NCI-H1694 treated with DMSO at 0.1 percent for 48 hours (cell line): ENCODE measurements around the gene ERBB2.
"Not testable (repeated sequence)": the region's sequence is repeated elsewhere in the genome, so short reads cannot be mapped to it uniquely, and the experiment has no call there.

Source experiments
- DNase-seq: peaks from one replicate; lab custom pipeline; 2025; lab: John Stamatoyannopoulos, UW

The ERBB2 gene

DNA sequence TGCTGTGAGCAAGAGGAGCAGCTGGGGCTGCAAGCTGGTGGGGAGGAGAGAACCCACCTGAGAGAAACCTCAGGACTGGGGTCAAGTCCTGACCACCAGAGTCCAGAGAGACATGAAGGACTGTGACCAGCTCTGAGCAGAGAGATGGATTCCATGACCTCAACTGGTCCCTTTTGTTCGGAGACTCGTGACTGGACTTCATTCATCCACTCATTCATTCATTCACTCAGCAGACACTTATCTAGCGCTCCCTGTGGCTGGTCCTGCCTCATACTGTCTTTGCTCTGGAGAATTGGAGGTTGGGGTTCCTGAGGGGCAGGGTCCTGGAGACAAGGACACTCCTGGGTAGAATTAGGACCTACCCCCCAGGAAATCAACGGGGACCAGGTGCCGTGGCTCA, 4.0 kb downstream of the ERBB2 start:
- DNase-seq = no peak

DNA sequence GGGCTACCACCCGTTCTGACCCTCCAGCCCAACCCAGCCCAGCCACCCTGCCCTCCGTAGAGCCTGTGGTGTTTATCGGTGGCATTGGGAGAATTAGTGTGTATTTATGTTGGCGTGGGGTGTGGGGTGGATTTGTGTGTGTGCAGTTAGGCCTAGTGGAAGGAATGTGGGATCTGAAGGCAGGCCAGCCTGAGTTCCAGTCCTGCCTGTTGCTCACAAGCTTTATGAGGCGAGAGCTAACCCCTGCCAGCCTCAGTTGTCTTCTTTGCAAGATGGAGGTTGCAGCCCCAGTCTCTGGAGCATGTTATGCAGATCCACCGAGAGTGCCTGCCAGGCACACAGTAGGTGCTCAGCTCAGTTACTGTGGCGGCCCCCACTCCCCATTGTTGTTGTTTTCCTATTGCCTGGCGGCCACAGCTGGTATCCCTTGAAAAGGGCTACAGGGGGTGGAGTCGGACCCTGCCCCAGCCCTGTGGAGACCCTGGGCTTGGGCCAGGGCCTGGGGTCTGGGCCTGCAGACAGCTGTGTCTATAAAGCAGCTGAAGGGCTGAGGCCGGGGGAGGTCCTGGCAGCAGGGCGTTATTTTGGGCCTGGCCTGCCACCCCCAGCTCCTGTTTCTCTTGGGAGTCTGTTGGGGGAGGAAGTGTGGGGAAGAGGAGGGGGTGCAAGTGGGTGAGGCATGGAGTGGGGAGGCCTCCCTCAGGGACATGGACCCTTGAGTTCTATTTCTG, 5.1 kb downstream of the ERBB2 start:
- no peak for DNase-seq

DNA sequence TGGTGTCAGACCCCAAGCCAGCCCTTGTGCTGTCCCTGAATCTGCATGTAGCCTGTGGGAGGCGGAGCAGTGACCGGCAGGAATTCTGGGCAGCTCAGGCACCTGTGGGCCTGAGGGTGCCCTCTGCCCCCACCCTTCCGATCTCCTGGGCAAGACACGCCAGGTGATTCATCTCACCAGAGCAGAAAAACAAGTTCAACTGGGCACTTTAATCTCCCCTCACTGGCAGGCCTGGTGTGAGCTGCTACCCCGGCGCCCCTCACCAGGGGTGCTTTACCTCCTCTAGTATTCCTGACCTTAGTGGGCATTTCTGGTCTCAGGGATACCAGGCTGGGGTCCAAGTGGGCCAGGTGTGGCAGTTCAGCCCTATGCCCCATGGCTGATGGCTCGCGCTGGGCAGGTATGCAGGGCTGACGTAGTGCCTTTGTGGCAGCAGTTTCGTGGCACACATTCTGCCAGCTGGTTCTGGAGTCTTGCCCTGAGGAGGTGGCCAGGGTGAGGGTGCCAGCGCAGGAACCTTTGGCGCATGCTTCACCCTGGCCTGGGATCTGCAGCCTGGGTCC, 6.0 kb downstream of the ERBB2 start:
- DNase-seq = no peak

DNA sequence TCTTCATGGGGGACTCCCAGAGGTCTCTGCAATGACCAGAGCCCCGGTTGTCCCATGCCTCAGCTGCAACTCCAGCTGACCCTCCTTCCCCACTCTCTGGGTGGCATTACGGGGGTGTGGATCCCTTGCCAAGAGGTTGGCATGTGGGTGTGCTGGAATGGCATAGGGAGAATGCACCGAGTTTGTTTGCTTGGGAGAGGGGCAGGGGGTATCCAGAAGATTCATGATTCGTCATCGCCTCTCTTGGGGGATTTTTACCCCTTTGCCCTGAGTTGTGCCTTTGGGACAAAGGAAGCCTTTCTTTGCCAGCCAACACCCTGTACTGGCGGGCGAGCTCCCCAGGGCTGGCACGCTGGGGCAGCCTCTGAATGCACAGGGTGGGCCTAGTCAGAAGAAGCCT, 6.5 kb downstream of the ERBB2 start:
- DNase-seq = no peak

DNA sequence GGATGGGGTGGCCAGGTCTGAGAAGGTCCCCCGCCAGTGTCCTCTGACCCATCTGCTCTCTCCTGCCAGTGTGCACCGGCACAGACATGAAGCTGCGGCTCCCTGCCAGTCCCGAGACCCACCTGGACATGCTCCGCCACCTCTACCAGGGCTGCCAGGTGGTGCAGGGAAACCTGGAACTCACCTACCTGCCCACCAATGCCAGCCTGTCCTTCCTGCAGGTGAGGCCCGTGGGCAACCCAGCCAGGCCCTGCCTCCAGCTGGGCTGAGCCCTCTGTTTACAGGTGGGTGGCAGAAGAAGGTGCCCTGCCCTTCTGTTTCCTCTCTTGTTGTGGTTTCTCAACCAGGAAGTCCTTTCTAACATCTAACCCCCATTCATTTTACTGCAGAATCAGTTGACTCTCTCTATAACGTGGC, 7.1 kb downstream of the ERBB2 start:
- no peak for DNase-seq

DNA sequence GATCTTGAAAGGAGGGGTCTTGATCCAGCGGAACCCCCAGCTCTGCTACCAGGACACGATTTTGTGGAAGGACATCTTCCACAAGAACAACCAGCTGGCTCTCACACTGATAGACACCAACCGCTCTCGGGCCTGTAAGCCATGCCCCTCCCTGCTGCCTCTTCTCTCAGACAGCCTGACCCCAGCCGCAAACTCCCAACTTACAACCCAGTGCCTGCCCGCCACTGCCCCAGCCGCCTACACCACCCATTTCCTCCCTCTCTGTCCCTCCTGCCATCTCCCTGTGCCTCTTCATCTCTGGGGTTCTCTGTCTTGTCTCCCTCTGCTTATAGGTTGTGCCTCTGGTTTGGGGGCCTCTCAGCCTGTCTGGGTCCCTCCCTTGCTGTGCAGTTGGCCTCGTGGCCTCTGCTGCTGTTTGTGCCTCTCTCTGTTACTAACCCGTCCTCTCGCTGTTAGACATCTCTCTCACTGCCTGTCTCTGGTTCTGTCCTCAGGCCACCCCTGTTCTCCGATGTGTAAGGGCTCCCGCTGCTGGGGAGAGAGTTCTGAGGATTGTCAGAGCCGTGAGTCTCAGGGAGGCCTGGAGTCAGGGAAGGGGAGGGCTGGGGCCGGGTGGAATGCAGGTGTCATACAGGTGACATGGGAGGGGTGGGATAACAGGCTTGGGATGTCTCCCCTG, 9.6 kb downstream of the ERBB2 start:
- no peak for DNase-seq

DNA sequence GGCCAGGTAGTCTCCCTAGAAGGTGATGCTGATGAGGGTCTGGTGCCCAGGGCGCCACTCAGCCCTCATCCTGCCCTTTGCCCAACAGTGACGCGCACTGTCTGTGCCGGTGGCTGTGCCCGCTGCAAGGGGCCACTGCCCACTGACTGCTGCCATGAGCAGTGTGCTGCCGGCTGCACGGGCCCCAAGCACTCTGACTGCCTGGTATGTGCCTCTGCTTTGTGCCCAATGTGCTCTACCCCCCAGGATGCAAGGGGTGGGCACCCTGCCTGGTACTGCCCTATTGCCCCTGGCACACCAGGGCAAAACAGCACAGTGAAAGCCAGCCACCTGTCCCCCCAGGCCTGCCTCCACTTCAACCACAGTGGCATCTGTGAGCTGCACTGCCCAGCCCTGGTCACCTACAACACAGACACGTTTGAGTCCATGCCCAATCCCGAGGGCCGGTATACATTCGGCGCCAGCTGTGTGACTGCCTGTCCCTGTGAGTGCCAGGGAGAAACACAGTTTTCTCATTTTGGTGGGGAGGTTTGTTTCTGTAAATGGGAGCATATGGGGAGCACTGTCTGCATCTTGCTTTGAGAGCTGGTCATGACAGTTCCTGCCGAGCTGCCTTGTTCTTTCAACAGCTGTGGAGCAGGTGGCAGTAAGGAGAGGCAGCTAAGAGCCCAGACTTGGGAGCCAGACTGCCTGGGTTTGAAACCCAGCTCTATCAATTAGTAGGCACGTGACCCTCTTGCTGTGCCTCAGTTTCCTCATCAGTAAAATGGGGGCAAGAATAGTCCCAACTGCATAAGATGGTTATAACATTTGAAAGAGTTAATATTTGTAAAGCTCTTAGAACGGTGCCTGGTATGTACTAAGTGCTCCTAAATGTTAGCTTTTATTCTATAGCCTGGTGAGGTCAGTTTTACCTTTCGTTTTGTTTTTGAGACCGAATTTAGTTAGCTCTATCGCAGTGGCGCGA, 10.4 kb downstream of the ERBB2 start:
- peak; percentile 37 for DNase-seq

DNA sequence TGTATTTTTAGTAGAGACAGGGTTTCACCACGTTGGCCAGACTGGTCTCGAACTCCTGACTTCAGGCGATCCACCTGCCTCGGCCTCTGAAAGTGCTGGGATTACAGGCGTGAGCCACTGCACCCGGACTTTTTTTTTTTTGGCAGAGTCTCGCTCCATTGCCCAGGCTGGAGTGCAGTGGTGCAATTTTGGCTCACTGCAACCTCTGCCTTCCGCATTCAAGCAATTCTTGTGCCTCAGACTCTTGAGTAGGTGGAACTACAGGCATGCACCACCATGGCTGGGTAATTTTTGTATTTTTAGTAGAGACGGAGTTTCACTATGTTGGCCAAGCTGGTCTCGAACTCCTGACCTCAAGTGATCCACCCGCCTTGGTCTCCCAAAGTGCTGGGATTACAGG, 11.2 kb downstream of the ERBB2 start:
- DNase-seq = not testable (repeated sequence)

DNA sequence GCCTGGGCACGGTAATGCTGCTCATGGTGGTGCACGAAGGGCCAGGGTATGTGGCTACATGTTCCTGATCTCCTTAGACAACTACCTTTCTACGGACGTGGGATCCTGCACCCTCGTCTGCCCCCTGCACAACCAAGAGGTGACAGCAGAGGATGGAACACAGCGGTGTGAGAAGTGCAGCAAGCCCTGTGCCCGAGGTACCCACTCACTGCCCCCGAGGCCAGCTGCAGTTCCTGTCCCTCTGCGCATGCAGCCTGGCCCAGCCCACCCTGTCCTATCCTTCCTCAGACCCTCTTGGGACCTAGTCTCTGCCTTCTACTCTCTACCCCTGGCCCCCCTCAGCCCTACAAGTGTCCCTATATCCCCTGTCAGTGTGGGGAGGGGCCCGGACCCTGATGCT, 12.0 kb downstream of the ERBB2 start:
- no peak for DNase-seq

DNA sequence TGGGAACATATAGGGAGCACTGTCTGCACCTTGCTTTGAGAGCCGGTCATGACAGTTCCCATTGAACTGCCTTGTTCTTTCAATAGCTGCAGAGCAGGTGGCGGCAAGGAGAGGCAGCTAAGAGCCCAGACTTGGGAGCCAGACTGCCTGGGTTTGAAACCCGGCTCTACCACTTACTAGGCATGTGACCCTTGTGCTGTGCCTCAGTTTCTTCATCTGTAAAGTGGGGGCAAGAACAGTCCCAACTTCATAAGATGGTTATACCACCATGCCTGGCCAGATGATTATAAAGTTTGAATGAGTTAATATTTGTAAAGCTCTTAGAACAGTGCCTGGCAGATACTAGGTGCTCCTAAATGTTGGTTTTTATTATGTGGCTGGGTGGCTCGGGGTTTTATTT, 14.4 kb downstream of the ERBB2 start:
- DNase-seq = no peak

DNA sequence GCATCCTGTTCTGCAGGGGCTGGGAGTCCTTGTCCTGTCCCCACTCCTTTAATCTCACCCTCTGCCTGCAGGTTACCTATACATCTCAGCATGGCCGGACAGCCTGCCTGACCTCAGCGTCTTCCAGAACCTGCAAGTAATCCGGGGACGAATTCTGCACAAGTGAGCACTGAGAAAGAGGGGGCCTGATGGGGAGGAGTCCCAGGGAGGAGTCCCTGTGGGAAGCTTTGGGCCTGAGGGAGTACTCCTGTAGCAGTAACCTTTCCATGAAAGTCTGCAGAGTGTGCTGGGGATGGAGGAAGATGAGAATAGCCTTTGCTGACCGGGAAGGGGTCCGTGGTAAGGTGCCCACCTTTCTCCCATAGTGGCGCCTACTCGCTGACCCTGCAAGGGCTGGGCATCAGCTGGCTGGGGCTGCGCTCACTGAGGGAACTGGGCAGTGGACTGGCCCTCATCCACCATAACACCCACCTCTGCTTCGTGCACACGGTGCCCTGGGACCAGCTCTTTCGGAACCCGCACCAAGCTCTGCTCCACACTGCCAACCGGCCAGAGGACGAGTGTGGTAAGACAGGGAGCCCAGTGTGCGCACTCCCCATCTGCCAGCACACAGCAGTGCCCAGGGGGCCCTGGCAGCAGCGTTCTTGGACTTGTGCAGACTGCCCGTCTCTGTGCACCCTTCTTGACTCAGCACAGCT, 15.7 kb downstream of the ERBB2 start:
- no peak for DNase-seq

DNA sequence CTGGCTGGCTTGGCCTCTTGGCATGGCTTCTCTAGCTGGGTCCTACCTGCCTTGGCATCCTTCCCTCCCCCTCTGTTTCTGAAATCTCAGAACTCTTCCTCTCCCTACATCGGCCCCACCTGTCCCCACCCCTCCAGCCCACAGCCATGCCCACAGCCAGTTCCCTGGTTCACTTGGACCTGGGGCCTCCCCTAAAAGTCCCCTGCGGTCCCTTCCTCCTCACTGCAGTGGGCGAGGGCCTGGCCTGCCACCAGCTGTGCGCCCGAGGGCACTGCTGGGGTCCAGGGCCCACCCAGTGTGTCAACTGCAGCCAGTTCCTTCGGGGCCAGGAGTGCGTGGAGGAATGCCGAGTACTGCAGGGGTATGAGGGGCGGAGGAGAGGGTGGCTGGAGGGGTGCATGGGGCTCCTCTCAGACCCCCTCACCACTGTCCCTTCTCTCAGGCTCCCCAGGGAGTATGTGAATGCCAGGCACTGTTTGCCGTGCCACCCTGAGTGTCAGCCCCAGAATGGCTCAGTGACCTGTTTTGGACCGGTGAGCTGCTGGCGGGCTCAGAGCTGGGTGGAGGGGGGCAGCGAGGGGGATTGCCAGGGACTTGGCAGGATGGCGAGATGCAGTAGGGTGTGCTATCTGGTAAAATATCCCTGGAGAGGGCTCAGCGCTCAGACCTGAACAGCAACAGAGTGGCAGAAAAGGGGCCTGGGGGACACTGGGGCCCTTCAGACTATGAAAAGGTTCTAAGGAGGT, 16.4 kb downstream of the ERBB2 start:
- no peak for DNase-seq

DNA sequence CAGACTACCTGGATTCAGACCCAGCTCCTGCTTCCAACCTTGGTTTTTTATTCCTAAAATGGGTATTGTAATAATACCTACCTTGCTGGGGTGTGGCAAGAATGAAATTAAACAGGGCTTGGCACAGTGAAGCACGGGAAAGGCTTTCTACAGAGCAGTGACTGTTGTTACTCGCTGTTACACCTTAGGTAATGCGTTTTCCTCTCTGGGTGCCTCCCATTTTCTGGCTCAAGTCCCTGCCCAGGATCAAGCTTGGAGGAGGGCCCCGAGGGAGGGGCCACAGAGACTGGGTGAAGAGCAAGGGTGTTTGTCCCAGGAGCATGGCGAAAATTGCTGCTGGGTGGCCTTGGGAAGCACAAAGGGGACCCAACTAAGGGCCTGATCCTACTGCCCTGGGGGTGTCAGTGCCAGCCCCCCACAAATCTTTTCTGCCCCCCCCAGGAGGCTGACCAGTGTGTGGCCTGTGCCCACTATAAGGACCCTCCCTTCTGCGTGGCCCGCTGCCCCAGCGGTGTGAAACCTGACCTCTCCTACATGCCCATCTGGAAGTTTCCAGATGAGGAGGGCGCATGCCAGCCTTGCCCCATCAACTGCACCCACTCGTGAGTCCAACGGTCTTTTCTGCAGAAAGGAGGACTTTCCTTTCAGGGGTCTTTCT, 17.1 kb downstream of the ERBB2 start:
- DNase-seq = no peak

DNA sequence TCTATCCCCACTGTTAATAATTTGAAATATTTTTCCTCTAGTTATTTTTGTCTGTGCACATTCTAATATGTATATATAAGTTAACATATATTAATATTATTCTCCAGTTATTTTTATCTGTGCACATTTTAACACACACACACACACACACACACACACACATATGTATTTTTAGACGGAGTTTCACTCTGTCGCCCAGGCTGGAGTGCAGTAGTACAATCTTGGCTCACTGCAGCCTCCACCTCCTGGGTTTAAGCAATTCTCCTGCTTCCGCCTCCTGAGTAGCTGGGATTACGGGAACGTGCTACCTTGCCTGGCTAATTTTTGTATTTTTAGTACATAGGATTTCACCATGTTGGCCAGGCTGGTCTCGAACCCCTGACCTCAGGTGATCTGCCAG, 17.8 kb downstream of the ERBB2 start:
- no peak for DNase-seq

DNA sequence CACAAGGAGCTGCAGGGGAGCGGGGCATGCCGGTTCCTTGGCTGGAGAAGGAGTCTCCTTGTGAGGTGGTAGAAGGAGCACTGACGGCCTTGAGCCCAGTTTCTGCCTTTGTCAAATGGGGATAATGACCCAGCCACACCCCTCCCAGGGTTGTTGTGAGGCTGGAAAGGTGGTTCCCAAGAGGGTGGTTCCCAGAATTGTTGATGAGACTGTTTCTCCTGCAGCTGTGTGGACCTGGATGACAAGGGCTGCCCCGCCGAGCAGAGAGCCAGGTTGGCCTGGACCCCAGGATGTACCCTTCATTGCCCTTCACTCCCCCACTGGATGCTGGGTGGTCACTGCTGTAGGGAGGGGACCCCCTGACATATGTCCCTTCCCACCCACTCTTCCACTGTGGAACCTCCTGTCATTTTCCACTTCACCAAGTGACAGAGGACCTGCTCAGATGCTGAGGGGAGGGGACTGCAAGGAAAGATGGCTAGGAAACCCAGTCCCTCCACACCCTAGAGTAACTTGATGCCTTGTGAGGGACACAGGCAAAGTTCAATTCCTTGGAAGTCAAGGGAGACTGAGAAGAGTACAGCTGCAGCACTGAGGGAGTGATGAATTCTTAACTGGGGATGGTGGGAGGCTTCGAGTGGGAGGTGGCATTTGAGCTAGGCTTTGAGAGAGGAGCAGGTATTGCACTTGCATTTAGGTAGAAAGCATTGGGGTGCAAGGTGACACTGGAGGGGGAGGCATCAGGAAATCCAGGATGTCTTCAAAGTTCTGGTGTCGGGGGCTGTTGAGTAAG, 19.9 kb downstream of the ERBB2 start:
- no peak for DNase-seq

DNA sequence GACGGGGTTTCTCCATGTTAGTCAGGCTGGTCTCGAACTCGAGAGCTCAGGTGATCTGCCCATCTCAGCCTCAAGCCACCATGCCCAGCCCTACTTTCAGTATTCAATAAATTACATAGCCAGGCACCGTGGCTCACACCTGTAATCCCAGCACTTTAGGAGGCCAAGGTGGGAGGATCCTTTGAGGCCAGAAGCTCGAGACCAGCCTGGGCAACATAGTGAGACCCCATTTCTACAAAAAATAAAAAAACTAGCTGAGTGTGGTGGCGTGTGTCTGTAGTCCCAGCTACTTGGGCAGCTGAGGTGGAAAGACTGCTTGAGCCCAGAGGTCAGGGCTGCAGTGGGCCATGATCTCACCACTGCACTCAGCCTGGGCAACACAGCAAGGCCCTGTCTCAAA, 22.2 kb downstream of the ERBB2 start:
- DNase-seq = no peak

DNA sequence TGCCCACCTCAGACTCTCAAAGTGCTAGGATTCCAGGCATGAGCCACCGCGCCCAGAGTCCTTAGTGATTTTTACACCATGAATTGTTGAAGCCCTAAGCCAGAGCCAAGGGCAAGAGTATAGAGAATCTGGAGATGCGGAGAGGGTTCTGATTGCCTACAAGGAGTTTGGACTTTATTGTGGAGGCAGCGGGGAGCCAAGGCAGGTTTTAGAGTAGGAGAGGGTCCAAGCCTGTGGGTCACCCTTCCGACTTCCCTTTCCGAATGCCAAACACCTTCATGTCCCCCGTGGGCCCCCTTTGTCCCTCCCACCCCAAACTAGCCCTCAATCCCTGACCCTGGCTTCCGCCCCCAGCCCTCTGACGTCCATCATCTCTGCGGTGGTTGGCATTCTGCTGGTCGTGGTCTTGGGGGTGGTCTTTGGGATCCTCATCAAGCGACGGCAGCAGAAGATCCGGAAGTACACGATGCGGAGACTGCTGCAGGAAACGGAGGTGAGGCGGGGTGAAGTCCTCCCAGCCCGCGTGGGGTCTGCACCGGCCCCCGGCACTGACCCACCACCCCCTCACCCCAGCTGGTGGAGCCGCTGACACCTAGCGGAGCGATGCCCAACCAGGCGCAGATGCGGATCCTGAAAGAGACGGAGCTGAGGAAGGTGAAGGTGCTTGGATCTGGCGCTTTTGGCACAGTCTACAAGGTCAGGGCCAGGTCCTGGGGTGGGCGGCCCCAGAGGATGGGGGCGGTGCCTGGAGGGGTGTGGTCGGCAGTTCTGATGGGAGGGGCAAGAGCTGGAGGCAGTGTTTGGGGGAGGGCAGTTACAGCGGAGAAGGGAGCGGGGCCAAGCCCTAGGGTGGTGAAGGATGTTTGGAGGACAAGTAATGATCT, 23.3 kb downstream of the ERBB2 start:
- no peak for DNase-seq

DNA sequence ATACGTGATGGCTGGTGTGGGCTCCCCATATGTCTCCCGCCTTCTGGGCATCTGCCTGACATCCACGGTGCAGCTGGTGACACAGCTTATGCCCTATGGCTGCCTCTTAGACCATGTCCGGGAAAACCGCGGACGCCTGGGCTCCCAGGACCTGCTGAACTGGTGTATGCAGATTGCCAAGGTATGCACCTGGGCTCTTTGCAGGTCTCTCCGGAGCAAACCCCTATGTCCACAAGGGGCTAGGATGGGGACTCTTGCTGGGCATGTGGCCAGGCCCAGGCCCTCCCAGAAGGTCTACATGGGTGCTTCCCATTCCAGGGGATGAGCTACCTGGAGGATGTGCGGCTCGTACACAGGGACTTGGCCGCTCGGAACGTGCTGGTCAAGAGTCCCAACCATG, 24.9 kb downstream of the ERBB2 start:
- DNase-seq = no peak

DNA sequence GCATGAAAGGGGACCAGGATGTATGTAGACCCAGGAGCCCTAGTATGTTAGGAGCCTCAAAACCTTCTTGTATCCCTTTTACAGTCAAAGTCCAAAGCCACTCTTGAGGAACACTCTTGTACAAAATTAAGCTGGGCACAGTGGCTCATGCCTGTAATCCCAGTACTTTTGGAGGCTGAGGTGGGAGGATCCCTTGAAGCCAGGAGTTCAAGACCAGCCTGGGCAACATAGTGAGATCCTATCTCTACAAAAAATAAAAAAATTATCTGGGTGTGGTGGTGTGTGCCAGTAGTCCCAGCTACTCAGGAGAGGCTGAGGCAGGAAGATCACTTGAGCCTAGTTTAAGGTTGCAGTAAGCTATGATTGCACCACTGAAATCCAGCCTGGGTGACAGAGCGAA, 26.1 kb downstream of the ERBB2 start:
- not testable (repeated sequence) for DNase-seq
